ENCODE results near the gene KDM4C. TPM values are rescaled to one million over a fixed set of nuclear protein-coding genes. Genes with fewer than 3 reads are reported as not detected.

KDM4C gene
- total RNA-seq, 1 donor from 2014 or later = 48.4 TPM

- intact Hi-C loops (cut with micrococcal nuclease) = no loop called here
Measured at GRCh38 chr9:7086389-7086788, 328.6 kb downstream of the KDM4C start.

- intact Hi-C loops (cut with micrococcal nuclease) = no loop called here
Measured at GRCh38 chr9:7088611-7089010, 330.8 kb downstream of the KDM4C start.

DNA sequence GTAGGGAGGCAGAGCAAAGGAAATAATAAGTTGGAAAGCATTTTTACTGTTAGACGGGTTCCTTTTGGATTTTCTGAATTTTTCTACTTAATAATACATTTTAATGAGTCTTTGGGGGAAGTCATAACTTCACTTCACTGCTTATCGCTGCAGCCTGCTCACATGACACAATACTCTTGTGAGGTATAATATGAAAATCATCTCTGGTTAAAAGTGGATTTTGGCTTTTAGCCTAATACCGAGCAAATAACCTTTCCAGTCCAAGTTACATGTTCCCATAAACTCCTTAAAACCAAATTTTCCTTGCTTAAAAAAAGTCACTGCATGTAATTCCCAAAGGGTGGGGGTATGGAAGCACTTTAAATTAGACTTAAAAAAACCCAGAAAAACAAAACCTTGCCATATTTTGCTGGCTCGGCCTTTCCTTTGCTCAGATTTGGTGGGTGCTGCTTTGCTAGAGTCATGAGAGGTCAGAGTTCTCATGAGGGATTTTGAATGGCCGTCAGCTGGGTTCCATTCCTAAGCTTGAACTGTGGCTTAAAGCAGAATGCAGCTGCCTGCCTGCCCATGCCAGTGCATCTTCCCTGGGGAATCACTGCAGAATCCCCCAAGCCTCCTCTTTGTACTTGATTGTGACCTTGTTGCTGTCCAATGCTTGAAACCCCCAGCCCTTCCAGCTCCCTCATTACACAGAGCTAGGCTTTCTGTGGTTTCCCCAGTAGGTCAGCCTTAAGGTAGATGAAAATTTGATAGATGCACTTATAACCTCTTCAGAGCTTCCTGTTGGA is 331.8 kb downstream of the KDM4C start:
- intact Hi-C loops (cut with micrococcal nuclease) = no loop called here

GRCh38 chr9:7093040-7093439 is 335.3 kb downstream of the KDM4C start:
- intact Hi-C loops (cut with micrococcal nuclease) = no loop called here

DNA sequence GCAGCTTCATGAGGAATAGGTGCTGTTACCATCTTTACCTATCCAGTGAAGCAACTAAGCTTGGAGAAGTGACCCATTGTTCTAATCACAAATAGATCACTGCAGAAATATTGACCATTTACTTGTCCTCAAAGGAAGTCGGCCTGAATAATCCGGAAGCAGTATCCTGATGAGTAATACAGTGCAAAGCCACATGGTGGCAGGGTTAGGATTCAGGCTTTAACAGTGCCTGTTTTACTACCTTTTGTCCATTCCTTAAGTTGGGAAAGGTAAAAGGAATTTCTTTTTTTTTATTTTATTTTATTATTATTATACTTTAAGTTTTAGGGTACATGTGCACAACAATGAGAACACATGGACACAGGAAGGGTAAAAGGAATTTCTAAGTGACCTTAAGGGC is 336.3 kb downstream of the KDM4C start:
- intact Hi-C loops (cut with micrococcal nuclease) = no loop called here

- intact Hi-C loops (cut with micrococcal nuclease) = no loop called here
Measured at GRCh38 chr9:7094576-7094975, 336.8 kb downstream of the KDM4C start.

DNA sequence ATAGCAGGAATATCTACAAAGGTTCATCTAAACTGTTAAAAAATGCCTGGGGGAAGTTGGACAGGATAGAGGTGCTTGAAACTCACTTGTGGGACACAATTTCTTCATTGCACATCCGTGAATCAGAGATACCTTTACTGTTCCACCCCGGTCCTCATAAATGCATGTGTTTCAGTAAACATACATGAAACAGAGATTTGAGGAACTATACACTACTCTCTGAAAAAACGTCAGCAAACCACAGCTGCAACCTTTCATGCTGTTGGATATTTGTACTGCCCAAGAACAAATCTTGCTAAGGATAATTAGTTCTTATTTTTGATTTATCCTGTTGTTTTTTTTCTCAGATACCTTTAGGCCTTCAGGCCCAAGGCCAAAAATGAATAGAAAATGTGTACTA is 337.3 kb downstream of the KDM4C start:
- intact Hi-C loops (cut with micrococcal nuclease) = no loop called here

GRCh38 chr9:7097040-7097715 is 339.4 kb downstream of the KDM4C start:
- intact Hi-C loops (cut with micrococcal nuclease) = no loop called here

DNA sequence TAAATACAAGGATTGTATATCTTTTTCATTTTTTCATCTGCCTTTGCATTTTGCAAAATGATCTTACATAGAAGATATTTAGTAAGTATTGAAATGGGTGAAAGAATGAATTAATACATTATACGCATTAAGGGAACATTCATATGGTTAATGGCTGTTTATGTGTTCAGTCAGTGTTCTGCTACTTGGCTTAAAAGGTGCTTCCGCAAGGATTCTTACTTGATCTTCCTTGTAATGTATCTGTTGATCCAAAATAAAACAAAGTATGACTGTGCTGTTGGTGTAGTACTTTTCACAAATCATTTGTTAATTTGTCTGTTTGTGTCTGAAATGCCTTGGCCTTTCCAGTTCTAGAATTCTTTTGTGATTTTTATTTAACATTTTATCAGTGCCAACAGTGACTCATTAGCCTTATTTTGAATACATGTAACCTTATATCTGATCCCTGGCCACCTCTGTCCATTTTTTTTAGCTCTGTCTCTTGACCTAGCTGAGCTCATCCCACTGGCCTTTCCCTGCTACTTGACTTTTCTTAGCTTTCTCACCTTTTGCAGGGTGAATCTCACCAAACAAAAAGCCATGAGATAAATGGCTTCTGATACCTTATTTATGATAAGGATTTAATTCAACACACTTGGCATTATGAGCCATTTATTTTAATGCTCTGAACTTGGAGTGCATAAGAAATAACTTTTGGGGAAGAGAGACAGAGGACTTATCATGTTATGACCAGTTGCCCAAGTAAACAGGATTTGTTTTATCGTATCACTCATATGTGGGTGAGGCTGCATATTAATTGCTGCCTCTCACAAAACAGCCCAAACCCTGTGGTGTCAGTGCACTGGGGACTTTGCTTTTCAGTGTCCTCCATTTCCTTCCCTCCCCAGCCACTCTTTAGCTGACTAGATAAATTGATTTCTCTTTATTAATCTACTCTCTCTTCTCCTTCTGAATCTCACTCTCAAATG is 340.3 kb downstream of the KDM4C start:
- intact Hi-C loops (cut with micrococcal nuclease) = no loop called here

DNA sequence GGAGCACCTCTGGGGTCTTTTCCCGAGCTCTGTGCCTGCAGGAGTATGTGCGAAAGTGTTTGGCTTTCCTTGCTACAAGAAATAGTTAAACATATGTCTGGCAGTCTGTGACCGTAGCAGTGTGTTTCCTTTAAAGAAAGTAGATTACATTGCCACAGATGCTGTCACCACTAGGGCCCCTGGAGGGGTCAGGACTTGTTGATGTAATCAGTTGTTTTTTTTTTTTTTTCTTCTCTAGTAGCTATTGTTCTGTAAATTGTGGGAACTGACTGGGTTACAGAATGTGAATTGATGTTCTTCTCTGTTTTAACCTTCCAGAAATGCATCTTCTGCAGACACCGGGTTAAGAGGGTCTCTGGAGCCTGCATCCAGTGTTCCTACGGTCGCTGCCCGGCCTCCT is 345.6 kb downstream of the KDM4C start:
- intact Hi-C loops (cut with micrococcal nuclease) = no loop called here

GRCh38 chr9:7103771-7104170 is 346.0 kb downstream of the KDM4C start:
- intact Hi-C loops (cut with micrococcal nuclease) = no loop called here

GRCh38 chr9:7104625-7105024 is 346.9 kb downstream of the KDM4C start:
- intact Hi-C loops (cut with micrococcal nuclease) = no loop called here

DNA sequence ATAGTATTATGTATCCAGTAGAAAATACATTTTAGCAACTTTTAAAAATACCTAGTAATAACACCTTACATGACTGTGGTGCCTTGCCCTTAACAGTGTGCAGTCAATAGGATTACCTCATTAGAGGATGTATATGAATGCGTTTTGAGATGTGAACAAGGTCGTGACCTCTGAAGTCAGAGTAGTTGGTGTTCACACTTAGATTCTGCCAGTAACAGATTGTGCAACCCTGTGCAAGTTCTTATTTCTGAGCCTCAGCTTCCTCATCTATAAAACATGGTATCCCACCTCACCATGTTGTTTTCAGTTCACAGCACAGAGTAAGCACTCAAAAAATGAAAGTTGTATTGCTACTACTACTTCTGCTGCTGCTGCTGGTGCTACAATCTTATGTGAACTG is 347.3 kb downstream of the KDM4C start:
- intact Hi-C loops (cut with micrococcal nuclease) = no loop called here

GRCh38 chr9:7108936-7109335 is 351.2 kb downstream of the KDM4C start:
- intact Hi-C loops (cut with micrococcal nuclease) = no loop called here

DNA sequence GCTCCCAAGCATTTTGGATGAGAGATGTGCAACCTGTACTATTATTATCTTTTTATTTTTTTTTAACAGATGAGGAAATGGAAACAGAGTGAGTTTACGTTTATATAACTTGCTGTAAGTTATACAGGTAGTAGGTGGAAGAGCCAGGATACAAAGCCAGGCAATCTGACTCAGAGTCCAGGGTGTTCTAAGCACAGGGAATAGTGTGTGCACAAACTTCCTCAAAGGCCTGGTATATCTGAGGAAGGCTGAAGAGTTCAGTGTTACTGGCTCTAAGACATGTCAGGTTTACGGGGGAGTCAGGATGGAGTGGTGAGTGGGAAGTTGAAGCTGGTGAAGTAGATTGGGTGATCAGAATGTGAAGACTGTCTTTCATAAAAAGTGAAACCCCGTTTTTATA is 353.6 kb downstream of the KDM4C start:
- intact Hi-C loops (cut with micrococcal nuclease) = no loop called here

DNA sequence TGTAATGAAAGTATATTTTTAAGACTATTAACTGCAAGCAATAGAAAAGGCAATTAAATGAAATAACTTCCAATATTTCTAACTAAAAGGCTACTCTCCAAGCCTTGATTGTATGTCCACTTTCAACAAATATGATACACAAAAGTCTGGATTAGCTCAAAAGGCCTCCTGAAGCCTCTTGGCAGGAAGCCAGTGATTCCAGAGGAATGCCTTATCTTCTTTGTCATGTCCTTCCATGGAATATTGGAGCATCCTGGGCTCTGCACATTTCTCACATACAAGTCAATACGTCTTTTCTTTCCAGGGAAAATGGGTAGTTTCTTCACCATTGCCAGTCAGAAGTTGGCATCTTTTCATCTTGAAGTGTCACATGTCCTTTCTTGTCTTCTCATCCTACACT is 357.8 kb downstream of the KDM4C start:
- intact Hi-C loops (cut with micrococcal nuclease) = no loop called here

GRCh38 chr9:7117676-7118561 is 360.1 kb downstream of the KDM4C start:
- intact Hi-C loops (cut with micrococcal nuclease) = no loop called here

DNA sequence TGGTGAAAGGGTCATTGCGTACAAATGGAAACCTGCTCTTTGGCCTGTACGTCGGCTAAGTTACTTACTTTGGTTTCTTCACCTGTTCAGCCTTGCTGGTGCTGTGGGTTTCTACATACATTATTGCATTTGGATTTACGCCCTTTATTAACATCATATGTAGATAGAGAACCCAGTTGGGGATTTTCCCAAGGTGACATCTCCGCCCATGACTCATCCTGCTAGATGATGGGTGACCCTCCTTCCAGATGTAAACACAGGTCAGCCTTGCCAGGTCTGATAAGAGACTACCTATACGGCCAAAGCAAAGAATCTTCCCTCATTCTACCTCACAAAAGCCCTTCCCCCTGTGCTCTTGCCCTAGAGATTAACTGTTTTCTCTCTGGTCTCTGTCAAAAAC is 360.9 kb downstream of the KDM4C start:
- intact Hi-C loops (cut with micrococcal nuclease) = no loop called here

DNA sequence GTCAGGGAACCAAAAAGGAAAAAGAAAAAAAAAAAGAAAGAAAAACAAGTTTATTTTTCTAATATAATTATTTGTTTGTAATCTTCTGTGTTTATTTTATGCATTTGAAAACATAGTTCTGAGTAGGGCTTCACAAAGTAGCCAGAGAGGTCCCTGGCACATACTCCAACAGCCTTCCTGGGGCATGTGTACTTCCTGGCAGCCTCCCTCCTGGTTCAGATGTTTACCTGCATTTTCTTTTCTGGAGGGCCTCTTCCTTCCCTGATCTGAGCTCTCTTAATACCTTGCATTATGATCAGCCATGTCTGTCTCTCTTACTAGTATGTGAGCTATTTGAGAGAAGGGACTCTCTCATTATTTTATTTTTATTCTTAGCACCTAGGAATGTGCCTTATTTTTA is 361.8 kb downstream of the KDM4C start:
- intact Hi-C loops (cut with micrococcal nuclease) = no loop called here

GRCh38 chr9:7121055-7121454 is 363.3 kb downstream of the KDM4C start:
- intact Hi-C loops (cut with micrococcal nuclease) = no loop called here

GRCh38 chr9:7121664-7122063 is 363.9 kb downstream of the KDM4C start:
- intact Hi-C loops (cut with micrococcal nuclease) = no loop called here
